ENCODE data around the gene GGT6.

- TF ChIP-seq CTCF (CRISPR knock-in tag; IDR thresholded peaks at IDR 0.05) (no peak), ZNF891 (CRISPR knock-in tag; IDR thresholded peaks at IDR 0.05) (no peak), ZBTB8A (CRISPR knock-in tag; IDR thresholded peaks at IDR 0.05; ENCODE audit: borderline replicate concordance, low read depth) (no peak), ZBTB21 (CRISPR knock-in tag; IDR thresholded peaks at IDR 0.05) (no peak), WIZ (CRISPR knock-in tag; IDR thresholded peaks at IDR 0.05) (no peak), ZBTB49 (CRISPR knock-in tag; IDR thresholded peaks at IDR 0.05; ENCODE audit: borderline replicate concordance) (no peak), RFX5 (IDR thresholded peaks at IDR 0.05; ENCODE audit: low read depth, low read length) (no peak), TAF1 (CRISPR knock-in tag; IDR thresholded peaks at IDR 0.05) (no peak), CEBPB (IDR thresholded peaks at IDR 0.05; ENCODE audit: borderline replicate concordance, low read depth, low read length) (no peak)
- TF ChIP-seq, protein P1, sequence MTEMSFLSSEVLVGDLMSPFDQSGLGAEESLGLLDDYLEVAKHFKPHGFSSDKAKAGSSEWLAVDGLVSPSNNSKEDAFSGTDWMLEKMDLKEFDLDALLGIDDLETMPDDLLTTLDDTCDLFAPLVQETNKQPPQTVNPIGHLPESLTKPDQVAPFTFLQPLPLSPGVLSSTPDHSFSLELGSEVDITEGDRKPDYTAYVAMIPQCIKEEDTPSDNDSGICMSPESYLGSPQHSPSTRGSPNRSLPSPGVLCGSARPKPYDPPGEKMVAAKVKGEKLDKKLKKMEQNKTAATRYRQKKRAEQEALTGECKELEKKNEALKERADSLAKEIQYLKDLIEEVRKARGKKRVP (CRISPR knock-in tag; IDR thresholded peaks at IDR 0.05): no peak
- TF ChIP-seq, protein P2, sequence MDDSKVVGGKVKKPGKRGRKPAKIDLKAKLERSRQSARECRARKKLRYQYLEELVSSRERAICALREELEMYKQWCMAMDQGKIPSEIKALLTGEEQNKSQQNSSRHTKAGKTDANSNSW (CRISPR knock-in tag; IDR thresholded peaks at IDR 0.05; ENCODE audit: borderline replicate concordance): no peak
- TF ChIP-seq, protein P3, sequence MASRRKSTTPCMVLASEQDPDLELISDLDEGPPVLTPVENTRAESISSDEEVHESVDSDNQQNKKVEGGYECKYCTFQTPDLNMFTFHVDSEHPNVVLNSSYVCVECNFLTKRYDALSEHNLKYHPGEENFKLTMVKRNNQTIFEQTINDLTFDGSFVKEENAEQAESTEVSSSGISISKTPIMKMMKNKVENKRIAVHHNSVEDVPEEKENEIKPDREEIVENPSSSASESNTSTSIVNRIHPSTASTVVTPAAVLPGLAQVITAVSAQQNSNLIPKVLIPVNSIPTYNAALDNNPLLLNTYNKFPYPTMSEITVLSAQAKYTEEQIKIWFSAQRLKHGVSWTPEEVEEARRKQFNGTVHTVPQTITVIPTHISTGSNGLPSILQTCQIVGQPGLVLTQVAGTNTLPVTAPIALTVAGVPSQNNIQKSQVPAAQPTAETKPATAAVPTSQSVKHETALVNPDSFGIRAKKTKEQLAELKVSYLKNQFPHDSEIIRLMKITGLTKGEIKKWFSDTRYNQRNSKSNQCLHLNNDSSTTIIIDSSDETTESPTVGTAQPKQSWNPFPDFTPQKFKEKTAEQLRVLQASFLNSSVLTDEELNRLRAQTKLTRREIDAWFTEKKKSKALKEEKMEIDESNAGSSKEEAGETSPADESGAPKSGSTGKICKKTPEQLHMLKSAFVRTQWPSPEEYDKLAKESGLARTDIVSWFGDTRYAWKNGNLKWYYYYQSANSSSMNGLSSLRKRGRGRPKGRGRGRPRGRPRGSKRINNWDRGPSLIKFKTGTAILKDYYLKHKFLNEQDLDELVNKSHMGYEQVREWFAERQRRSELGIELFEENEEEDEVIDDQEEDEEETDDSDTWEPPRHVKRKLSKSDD (CRISPR knock-in tag; IDR thresholded peaks at IDR 0.05; ENCODE audit: low read depth): no peak
- TF ChIP-seq, protein P4, sequence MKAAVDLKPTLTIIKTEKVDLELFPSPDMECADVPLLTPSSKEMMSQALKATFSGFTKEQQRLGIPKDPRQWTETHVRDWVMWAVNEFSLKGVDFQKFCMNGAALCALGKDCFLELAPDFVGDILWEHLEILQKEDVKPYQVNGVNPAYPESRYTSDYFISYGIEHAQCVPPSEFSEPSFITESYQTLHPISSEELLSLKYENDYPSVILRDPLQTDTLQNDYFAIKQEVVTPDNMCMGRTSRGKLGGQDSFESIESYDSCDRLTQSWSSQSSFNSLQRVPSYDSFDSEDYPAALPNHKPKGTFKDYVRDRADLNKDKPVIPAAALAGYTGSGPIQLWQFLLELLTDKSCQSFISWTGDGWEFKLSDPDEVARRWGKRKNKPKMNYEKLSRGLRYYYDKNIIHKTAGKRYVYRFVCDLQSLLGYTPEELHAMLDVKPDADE (CRISPR knock-in tag; IDR thresholded peaks at IDR 0.05): no peak
- TF ChIP-seq, protein P5, sequence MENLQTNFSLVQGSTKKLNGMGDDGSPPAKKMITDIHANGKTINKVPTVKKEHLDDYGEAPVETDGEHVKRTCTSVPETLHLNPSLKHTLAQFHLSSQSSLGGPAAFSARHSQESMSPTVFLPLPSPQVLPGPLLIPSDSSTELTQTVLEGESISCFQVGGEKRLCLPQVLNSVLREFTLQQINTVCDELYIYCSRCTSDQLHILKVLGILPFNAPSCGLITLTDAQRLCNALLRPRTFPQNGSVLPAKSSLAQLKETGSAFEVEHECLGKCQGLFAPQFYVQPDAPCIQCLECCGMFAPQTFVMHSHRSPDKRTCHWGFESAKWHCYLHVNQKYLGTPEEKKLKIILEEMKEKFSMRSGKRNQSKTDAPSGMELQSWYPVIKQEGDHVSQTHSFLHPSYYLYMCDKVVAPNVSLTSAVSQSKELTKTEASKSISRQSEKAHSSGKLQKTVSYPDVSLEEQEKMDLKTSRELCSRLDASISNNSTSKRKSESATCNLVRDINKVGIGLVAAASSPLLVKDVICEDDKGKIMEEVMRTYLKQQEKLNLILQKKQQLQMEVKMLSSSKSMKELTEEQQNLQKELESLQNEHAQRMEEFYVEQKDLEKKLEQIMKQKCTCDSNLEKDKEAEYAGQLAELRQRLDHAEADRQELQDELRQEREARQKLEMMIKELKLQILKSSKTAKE (CRISPR knock-in tag; IDR thresholded peaks at IDR 0.05; ENCODE audit: borderline replicate concordance): no peak
Measured at GRCh38 chr17:4556996-4557395, 3.4 kb downstream of the GGT6 start.
